Activated CD4-positive, alpha-beta T cell treated with anti-CD3 and anti-CD28 coated beads, Interleukin-2, amount 50 U/mL, for 24 hours (primary cell): Measurements from ENCODE around the gene ITGA5.

Experiments
- DNase-seq, 2 donors: peaks; one replicate each; pipeline ENCODE4 v3.0.0-alpha.2; 2020; ENCODE audit warnings: low read depth in 1 of 2, low spot score in 1 of 2

The ITGA5 gene

DNA sequence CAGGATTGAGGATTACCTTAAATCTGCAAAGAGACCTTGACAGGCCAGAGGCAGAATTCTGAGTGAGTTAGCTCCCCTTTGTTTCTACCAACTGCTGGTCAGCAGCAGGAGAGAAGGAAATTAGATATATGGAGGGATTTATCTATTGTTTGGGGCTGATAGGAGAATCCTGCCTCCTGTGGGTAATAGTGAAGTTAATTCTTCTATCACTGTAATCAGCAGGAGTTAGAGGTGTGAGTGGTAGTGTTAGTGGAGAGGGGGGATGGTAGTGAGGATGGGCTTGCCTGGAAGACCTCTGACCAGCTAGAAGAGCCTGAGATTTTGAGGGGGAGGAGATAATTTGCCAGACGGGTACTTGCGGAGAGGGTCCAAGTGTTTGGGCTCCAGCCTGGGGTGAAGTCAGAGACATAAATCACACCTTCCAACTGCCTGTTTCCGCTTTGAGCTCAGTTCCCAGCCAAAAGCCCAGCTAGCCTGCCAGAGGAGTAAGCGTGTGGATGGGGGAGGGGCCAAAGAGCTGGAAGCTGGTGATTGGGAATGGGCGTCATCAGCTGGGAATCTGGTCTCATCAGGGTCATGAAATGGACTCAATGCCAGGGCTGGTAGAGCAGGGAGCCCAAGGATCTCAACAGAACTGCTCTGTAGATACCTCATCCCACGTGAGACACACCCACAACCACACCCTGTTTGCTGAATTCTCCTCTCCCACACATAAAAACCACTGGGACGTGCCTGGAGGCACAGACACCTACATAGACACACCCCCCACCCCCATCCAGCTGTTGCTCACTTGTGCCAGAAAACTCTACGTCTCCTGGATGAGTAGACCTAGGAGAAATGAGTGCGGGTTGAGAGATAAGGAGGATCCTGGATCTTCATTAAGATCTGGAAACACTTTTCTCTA, 13.1 kb upstream of the ITGA5 start:
- no peak for DNase-seq

DNA sequence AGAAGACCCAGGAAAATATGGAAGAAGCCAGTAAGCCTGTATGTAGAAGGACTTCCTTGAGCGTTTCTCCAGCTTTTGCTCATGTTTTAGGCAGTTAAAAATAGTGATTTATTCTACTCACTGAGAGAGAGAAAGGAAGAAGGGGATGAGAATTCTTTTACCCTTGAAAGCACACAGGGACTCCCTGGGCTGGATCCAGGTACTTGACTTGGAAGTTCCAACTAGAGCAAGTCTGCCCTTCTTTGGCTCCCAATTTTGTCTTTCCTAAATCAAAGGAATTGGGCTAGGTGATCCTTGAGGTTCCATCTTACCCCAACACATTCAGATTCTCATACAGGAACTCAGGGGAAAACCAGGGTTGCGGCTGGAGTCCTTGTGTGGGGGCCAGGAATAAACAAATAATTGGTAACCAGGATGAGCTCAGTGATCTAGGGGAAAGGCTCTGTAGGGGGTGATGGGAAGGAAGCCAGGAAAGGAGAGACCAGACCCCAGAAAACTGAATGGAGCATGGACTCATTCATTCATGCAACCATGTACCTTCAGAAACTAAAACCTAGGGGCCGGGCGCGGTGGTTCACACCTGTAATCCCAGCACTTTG, 11.5 kb upstream of the ITGA5 start:
- DNase-seq = no peak

DNA sequence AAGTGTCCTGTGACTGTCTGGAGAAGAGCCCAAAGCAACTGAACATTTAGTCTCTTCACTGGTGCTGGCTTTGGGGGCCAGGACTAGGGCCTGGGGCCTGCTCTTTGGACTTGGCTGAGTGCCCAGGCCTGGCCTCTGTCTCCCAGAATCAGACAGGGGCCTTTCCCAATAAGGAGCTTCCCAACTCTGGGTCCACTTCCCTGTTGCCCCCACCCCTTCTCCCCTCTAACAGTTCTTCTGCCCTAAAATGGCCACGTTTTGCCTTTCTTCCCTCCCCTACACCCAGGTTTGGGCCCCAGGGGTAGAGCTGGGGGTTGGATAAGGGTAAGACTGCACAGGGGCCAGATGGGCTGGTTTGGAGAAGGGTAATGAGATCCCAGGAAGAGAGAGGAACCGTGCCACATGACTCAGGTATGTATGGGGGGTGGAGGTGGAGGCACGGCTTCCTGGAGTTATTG, 10.0 kb upstream of the ITGA5 start:
- no peak for DNase-seq

DNA sequence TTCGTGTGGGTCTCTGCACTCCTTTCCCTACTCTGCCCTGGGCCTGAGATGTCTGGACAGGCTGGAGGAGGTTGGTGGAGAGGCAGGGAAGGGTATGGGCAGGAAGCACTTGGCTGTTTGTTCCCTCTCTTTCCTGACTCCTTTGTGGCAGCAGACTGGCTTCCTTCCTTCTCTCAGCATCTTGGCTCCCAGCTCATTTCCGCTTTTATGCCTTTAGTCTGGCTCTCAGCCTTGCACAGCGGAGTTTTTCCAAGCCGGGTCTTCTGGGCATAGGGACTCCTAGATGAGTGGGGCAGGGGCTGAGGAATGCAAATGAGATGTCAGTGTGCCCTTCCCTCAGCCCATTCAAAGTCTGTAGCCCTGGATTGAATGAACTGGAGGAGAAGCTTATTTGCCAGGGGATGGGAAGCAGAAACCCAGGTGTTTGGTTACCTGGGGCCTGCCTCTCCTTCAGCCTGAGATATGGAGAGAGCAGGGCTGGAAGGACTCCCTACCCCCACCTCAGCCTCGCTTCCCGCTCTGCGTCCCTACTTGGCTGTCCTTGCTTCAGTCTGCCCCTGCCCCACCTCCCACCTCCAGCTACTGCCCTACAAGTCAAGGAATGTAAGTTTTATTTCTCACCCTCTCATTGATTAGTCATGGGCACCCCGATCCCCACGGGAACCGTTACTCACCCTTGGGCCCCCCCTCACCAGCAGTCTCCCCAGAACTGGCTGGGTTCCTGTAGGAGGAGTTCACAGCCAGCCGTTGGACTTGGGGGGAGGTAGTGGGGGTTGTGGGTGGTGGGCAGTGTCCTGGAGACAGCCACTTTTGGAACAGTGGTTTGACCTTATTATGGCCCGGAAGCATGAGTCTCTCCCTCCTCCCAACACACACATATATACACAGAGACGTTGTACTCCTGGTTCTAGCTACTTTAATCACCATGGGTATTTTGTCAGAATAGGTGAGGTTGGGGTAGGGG, 9.3 kb upstream of the ITGA5 start:
- no peak for DNase-seq

DNA sequence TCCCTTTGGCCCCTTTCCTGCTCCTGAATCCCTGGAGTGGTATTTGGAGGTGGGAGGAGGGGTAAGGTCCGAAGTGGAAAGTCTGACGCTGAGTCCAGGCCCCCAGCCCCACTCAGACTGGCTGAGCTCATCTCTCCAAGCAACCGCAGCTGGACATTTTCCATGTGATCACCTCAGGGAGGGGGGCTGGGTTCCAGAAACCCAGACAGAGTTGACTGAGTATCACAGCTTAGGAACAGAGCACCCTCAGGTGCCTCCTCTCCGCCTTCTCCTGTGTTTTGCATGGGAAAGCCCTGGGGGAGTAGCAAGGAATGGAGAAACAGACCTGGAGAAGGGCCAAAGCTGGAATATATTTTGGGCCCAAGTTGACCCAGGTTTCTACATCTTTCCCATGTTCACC, 8.0 kb upstream of the ITGA5 start:
- DNase-seq = no peak

DNA sequence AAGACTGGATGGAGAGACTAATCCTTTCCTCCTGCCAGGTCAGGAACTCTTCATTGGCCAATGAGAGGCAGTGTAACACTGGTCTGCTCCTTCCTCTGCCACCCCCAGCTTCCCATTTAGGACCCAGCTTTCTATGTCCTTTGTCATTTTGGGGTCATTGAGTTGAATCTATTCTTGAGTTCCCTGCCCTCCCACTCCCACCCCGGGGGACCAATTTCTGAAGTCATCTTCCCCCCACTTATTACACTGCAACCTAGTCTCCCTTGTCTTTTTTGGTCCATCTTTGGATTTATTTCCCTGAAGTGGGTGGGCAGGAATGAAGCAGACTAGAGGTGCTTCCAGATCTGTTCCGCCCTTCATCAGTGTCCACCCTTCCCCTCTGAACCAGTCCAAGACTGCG, 7.6 kb upstream of the ITGA5 start:
- DNase-seq = no peak

DNA sequence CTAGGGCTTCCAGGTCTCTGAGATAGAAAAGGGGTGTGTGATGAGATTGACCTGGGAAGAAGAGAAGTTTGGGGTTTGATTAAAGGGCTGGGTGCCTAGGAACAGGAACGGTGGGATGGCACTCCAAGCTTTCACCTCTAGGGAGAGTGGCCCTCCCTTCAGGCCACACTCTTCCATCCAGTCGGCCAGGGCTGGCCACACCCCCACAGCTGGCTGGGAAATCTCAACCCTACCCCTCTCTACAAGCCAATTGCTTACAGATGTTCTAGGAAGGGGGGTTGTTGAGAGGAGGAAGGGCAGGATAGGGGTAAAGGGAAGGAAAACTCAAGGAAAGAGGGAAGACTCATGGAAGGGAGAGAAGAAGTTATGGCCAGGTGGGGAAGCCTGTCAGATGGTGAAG, 6.6 kb upstream of the ITGA5 start:
- DNase-seq = no peak

DNA sequence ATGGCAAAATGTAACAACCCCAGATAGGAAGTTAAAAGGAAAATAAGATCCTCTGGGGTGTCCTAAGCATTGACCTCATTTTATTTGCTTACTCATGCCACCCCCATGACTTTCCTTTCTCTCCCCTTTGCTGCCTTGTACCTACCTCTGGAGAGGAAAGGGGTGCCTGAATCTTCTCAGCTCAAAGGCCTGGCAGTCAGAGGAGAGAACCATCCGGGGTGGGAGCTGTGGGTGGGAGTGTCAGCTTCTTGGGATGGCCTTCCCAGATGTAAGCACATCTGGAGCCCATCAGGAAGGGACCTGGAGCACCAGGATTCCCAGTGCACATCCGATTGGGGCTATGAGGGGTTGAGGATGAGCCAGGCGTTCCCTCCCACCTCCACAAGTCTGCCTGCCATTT, 5.2 kb upstream of the ITGA5 start:
- no peak for DNase-seq

DNA sequence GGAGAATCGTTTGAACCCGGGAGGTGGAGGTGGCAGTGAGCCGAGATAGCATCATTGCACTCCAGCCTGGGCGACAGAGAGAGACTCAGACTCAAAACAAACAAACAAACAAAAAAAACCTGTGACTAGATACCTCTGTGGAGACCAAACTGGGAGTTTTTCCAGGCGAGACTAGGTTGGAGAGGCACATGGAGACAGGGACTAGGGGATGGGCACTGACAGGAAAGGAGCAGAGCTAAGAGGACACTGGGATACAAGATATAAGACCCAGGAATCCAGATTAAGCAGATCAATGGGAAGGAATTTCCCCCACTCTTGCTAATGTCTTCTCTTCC, 4.7 kb upstream of the ITGA5 start:
- no peak for DNase-seq

DNA sequence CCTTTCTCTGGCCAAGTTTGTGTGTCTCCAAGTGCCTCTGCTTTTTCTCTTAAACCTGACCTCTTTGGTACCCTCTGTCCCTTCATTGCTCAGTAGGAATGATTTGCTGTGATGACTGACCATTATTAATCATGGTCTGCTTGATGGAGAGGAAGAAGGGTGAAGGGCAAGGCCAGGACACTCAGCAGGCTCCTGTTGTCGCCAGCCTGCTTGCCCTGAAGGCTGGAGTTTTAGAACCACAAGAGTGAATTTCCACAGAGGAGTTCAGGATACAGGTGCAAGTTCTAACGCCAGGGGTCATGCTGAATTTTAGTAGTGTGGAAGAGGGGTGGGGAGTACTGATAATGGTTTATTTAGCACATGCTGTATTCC, 2.8 kb upstream of the ITGA5 start:
- DNase-seq = no peak

DNA sequence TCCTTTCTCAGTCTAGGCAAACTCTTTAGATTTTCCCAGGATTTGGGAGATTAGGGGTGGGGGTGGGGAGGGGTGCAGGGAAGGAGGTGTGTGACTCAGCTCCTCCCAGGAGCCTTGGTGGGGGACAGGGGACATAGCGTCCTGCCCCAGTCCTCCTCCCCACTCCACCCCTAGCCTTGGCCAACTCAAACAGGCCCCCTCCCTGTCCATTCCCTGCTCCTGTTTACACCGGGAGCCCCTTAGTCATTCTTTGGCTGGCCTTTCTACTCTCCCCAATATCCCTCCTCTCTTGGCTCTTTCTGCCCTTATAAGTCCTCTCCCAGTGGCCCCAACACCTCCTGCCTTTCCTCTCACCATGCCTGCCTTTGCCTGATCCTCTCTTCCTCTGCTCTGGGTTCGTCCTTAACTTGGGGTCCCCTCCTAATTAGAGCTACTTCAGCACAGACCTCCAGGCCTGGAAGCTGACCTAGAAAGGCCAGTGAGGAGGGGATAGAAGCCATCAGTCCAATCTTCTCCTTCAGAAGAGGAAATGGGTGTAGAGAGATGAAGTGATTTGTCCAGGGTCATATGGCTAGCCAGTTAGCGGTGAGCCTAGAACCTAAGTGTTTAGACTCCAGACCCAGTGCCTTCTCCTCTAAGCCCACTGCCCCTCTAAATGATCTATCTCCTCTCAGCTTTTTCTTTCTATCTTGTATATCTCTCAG, 2.3 kb upstream of the ITGA5 start:
- no peak for DNase-seq

DNA sequence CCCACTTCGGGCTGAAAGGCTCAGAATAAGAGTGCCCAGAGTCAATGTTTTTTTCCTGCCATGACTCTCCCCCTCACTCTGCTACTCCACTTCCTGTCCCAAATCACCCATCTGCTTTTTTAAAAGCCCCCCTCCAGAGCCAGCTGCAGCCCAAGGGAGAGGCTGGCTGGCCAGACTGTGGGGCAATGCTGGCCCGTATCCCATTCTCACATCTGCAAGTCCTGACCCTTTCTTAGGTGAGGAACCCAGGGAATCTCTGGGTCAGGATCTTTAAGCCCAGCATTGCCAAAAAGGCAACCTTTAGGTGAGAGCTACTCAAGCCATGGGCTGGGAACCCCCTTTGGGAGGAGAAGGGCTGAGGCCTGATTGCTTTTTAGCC, 1.7 kb upstream of the ITGA5 start:
- DNase-seq = no peak

DNA sequence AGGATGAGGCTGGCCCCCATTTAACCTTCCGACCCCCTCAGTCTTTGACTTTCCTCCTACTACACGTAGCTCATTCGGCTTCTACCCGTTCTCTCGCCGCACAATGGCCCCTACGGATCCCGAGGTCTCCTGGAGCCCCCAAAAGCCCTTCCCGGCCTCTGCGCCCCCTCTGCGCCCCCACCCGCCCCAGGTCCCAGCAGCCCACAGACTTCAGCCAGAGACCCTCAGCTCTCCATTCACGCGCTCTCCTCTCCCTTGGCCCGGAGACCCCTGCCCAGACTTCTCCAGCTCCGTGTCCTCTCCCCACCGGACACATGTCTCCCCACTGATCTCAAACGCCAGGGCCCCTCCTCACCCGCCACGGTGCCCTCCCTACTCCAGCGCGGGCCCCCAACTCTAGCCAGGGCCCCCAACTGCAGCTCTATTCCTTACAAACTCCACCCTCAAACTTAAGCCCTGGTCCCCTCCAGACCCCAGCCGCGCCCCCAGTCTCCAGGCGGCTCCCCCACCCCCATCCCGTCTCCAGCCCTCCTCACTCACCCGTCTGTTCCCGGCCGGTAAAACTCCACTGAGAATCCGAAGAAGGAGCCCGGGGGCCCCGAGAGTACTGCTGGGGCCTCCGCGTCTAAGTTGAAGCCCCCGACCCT, 502 bp downstream of the ITGA5 start:
- DNase-seq = no peak

DNA sequence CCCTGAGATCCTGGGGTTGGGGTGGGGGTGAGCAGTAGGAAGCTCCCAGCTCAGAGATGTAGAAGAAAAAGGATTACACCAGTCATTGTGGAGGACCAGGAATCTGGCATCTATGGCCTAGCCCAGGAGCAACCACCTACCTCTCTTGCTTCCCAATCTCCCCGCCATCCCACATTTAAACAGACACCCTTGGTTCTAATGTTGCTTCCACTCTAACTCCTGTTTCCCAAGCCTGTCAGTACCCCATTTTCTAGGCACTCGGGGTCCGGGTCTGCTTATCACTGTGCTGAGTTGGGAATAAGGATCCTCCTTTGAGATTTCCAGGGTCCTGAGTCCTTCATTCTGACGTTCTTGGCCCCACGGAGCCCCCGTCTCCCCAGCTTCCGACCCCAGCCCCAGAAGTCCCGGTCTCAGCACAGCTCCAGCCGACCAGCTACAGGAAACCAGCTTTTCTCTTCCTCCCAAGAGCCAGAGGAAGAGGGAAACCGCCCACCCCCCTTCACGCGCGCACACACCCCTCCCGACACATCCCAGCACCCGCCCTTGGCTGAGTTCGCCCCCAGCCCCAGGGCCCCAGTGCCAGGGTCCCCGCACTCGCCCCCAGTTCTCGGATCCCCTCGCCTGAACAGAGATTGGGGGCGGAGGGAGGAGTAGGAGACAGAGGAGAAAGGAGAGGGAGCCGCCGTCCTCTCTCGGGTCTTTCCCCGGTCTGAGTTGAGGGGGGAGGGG, 1.2 kb downstream of the ITGA5 start:
- DNase-seq = no peak

DNA sequence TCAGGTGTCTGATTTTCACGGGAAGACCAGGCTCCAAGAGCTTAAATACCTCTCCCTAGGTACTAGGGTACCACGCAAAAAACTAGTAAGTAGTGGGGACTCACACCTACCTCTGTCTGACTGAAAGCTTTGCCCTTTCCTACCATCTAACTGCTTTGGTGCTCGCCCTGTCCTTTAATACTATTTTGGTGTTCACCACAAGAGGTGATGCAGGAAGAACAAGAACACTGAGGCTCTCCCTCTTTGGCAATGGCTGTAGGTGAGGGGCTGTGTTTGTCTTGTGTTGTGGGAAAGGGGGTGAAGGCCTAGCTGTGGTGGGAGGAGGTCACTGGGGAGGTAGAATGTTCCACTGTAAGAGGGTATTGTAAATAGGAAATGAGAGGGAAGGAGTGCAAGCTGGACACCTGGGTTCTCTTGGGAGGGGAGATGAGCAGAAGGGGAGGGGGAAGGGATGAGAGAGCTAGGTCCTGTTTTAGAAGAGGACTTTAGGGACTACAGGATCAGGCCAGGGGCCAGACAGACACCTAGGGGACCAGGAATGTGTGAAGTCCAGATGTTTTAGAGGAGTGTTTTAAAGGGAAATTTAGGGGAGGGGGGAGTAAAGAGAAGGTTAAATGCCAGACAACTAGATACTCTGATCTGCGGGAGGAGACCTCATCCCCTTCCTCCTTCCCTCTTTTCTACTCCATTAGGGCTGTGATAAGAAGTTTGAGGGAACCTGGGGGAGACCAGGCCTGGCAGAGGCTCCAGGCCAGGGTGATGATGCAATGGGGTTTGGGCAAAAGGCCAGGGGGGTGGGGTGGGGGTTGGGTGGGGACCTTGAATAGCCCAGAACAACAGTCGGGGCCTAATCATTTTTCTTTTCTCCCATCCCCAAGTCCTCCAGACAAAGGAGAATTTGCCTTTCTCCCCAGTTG, 2.1 kb downstream of the ITGA5 start:
- DNase-seq = no peak

DNA sequence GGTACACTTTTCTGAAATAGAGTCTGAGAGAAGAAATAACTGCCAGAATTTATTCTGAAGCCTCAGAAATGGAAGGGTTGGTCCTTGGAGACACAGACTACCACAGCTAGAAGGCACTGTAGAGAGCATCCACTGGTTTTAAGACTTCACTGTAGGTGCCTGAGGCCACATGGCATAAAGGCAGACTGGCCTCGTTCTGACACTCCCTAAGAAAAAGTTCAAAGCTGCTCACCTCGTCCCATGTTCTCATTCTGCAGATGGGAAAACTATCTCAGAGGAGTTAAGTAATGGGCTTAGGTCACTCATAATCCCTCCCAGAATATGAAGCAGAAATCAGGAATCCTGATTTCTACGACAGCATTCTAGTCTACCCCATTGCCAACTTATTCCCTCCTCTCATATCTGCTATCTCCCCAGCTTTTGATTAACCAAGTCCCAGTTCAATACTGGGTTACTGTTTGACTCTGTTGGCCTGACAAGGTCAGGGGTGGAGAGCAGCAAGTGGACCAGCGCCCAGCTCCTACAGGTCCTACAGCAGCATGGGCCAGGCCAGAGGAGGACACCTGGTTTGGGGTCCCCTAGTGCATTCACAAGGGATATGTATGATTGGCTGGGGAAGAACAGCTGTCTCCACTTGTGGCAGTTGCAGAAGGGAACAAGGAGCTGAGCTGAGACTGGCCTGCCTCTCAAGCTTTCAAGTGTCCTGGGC, 3.7 kb downstream of the ITGA5 start:
- DNase-seq = no peak

DNA sequence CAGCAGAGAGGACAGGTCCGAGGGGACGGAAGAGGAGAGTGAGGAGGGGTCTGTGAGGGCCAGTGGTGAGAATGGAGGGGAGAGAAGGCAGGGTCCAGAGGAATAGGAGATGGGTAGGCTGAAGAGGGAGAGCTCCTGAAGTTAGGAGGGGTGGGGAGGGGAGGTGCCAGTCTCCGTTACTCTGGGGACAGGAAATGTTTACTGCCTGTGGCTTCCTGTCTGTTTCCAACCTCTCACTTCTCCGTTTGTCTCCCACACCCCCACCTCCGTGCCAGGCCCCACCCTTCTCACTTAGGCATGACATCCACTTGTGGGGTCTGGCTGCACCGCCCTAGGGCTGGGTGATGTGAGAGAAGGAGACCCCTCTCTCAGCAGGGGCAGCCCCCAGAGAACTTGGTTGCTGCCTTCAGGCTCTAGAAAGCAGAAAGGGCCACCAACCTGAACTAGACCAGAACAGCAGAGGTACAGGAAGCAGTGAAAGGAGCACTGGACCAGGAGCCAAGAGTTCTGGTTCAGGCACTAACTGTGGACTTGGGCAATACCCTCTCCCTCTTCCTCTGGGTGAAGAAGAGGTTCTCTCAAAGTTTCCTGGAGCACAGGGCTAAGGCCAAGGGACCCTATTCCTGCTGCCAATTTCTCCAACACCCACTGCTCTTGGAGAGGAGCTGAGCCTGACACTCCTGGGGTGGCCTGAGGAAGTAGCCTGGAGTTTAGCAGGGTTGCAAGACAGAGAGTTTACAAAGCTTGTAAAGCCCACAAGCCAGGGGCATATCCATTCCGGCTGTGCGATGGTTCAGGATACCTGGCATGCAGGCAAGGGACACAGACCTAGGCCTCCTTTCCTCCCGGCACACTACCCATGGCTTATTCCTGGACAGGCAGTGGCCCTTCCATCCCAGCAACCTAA, 5.5 kb downstream of the ITGA5 start:
- peak in 1 of 2 donors; percentile 43 for DNase-seq
